Mesendoderm (in vitro differentiated cells): ENCODE measurements around the gene SCIN. TPM values are rescaled to one million over a fixed set of nuclear protein-coding genes. Genes with fewer than 3 reads are reported as not detected.

Source experiments
- small RNA-seq: library from polyadenylated mRNA; stranded (forward); fragments of <200 nt; extraction: miRNeasy Mini kit (QIAGEN cat#:217004); gene quantifications from one replicate; pipeline ENCODE3, GENCODE V24; 2013; ENCODE audit not compliant: insufficient read depth

SCIN gene

Small RNA genes lying within 50 kb of the gene (small RNA-seq; reads per million reads assigned to genes)
- not detected for gene RF00264
